HL-60 (cell line): ENCODE data around the gene TNRC6C.

Experiments
- GABPA ChIP-seq: IDR thresholded peaks from 2 replicates; pipeline ENCODE4 v1.6.1; 2012; ENCODE audit warnings: low read depth
- POLR2AphosphoS5 ChIP-seq: IDR thresholded peaks from 2 replicates; pipeline ENCODE4 v1.6.1; 2012; ENCODE audit warnings: low read depth
- SPI1 ChIP-seq: IDR thresholded peaks from 2 replicates; pipeline ENCODE4 v1.6.1; 2012; ENCODE audit warnings: low read depth, mild to moderate bottlenecking, borderline replicate concordance
- TF ChIP-seq, protein P1 (sequence below): IDR thresholded peaks from one replicate; pipeline ENCODE4 v1.5.1; 2011; ENCODE audit warnings: low read length, control low read depth, inconsistent platforms; ENCODE audit not compliant: insufficient read depth
- TF ChIP-seq, protein P2 (sequence below): IDR thresholded peaks from 2 replicates; pipeline ENCODE4 v1.6.1; 2012; ENCODE audit warnings: low read depth; ENCODE audit not compliant: insufficient replicate concordance

DNA sequence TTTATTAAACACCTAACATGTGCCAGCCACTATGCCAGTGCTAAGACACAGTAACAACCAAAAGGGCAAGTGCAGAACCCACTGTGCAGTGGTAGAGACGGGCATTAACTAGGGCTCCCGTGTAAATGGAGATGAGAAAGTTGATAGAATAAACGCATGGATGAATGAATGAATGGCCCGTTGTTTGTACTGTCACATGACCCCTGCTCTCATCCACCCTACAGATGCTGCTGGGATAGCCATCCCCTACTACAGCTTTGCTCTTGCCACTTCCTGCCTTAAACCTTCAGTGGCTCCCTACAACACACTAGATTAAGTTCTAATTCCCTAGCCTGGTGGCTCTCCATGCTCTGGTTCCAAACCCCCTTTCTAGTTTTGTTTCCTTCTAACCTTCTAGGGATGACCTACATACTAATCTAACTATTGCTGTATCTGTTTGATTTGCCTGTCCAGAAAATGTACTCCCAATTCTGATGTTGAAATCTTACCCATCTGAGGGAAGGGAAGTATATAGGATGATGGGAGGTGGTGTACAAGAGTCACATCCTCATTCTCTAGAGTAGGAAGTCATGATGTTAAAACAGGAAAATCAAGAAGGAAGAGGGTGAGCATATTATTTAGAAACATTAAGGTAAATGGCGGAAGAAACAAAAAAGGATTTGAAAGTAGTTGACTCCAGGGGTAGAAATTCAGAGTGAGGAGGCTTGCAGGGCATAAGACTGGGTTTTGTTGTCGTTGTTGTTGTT is 11.4 kb upstream of the TNRC6C start:
- TF ChIP-seq, protein P1, sequence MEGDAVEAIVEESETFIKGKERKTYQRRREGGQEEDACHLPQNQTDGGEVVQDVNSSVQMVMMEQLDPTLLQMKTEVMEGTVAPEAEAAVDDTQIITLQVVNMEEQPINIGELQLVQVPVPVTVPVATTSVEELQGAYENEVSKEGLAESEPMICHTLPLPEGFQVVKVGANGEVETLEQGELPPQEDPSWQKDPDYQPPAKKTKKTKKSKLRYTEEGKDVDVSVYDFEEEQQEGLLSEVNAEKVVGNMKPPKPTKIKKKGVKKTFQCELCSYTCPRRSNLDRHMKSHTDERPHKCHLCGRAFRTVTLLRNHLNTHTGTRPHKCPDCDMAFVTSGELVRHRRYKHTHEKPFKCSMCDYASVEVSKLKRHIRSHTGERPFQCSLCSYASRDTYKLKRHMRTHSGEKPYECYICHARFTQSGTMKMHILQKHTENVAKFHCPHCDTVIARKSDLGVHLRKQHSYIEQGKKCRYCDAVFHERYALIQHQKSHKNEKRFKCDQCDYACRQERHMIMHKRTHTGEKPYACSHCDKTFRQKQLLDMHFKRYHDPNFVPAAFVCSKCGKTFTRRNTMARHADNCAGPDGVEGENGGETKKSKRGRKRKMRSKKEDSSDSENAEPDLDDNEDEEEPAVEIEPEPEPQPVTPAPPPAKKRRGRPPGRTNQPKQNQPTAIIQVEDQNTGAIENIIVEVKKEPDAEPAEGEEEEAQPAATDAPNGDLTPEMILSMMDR: no peak
- TF ChIP-seq POLR2AphosphoS5: no peak
- no peak for TF ChIP-seq GABPA
- TF ChIP-seq, protein P2, sequence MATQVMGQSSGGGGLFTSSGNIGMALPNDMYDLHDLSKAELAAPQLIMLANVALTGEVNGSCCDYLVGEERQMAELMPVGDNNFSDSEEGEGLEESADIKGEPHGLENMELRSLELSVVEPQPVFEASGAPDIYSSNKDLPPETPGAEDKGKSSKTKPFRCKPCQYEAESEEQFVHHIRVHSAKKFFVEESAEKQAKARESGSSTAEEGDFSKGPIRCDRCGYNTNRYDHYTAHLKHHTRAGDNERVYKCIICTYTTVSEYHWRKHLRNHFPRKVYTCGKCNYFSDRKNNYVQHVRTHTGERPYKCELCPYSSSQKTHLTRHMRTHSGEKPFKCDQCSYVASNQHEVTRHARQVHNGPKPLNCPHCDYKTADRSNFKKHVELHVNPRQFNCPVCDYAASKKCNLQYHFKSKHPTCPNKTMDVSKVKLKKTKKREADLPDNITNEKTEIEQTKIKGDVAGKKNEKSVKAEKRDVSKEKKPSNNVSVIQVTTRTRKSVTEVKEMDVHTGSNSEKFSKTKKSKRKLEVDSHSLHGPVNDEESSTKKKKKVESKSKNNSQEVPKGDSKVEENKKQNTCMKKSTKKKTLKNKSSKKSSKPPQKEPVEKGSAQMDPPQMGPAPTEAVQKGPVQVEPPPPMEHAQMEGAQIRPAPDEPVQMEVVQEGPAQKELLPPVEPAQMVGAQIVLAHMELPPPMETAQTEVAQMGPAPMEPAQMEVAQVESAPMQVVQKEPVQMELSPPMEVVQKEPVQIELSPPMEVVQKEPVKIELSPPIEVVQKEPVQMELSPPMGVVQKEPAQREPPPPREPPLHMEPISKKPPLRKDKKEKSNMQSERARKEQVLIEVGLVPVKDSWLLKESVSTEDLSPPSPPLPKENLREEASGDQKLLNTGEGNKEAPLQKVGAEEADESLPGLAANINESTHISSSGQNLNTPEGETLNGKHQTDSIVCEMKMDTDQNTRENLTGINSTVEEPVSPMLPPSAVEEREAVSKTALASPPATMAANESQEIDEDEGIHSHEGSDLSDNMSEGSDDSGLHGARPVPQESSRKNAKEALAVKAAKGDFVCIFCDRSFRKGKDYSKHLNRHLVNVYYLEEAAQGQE: no peak
- peak; percentile 24; the same call in 1 of the 2 replicates for TF ChIP-seq SPI1
